ENCODE measurements around the gene NOTCH1.

Gene NOTCH1

GRCh38 chr9:136464241-136464640, 81.6 kb downstream of the NOTCH1 start:
- no peak for DNase-seq (ENCODE audit: low read depth)
- no peak overlapping the region for H3K4me3 ChIP-seq (replicated peaks; ENCODE audit: low read depth, low read length)
- no peak for TF ChIP-seq CTCF (IDR thresholded peaks at IDR 0.05; ENCODE audit: low read length, missing control alignments)

GRCh38 chr9:136463578-136463977, 82.3 kb downstream of the NOTCH1 start:
- TF ChIP-seq CTCF (IDR thresholded peaks at IDR 0.05; ENCODE audit: low read length, missing control alignments), result no peak
- no peak overlapping the region for H3K4me3 ChIP-seq (replicated peaks; ENCODE audit: low read depth, low read length)
- no peak for DNase-seq (ENCODE audit: low read depth)

- TF ChIP-seq CTCF (IDR thresholded peaks at IDR 0.05; ENCODE audit: low read length, missing control alignments), result no peak
- DNase-seq (ENCODE audit: low read depth), result no peak
- no peak overlapping the region for H3K4me3 ChIP-seq (replicated peaks; ENCODE audit: low read depth, low read length)
These were observed 83.2 kb downstream of the NOTCH1 start for GRCh38 chr9:136462664-136463063.

GRCh38 chr9:136460772-136461325, 85.0 kb downstream of the NOTCH1 start:
- TF ChIP-seq CTCF (IDR thresholded peaks at IDR 0.05; ENCODE audit: low read length, missing control alignments), result no peak
- H3K4me3 ChIP-seq (replicated peaks; ENCODE audit: low read depth, low read length), result no peak overlapping the region
- DNase-seq (ENCODE audit: low read depth), result no peak

DNA sequence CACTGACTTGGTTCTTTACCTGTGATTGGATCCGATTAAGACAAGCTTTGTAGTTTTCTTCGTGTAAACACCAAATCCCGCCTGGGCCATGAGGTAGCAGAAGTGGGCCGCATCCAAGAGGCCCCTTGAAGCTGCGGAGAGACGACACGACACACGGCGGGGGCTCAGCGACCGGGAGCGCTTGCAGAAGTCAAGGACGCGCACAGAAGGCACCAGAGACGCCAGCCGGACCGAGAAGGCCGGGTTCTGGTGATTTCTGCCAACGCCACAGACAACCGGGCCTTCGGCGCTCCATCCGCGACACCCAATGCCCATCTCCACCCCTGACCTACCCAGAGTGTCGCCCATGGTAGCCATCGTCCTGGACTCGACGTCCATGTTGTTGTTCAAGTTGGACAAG, 86.4 kb downstream of the NOTCH1 start:
- no peak for TF ChIP-seq CTCF (IDR thresholded peaks at IDR 0.05; ENCODE audit: low read length, missing control alignments)
- no peak overlapping the region for H3K4me3 ChIP-seq (replicated peaks; ENCODE audit: low read depth, low read length)
- no peak for DNase-seq (ENCODE audit: low read depth)

DNA sequence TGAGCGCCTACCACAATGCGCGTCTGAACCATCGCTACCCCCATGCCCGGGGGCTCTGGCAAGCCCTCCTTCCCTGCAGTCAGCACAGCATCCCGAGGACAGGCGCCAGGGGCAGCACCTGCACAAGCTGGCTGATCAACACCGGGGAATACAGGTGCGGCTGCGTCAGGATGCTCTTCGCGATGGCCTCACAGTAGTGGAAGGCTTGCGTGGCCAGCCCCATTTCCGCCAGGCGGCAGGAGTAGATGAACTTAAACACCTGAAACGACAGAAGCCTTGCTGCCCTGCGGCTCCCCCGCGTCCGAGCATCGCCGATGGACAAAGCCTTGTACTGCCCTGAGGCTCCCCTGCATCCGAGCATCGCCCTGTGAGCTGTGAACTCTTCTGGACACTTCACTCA, 88.5 kb downstream of the NOTCH1 start:
- no peak for TF ChIP-seq CTCF (IDR thresholded peaks at IDR 0.05; ENCODE audit: low read length, missing control alignments)
- no peak for DNase-seq (ENCODE audit: low read depth)
- no peak overlapping the region for H3K4me3 ChIP-seq (replicated peaks; ENCODE audit: low read depth, low read length)

DNA sequence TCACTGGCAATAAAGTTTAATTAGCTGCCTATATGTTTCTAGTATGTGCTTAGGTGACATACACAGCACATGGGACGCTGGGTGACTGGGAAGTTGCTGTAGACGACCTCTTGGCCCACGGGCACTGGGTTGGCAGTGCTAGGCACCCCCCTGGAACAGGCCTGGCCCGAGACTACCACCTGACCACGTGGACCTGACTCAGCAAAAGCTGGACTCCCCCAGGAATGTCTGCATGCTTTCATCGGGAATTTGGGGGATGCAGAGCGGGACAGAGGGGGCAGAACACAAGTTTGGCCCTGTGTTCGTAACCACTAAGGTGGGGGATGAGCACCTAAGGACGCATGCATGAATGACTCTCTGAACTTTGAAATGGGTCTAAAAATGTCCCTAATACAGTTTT, 89.6 kb downstream of the NOTCH1 start:
- TF ChIP-seq CTCF (IDR thresholded peaks at IDR 0.05; ENCODE audit: low read length, missing control alignments), result no peak

More for the DNA sequence above, 89.6 kb downstream of the NOTCH1 start:
- no peak for DNase-seq (ENCODE audit: low read depth)
- H3K4me3 ChIP-seq (replicated peaks; ENCODE audit: low read depth, low read length), result no peak overlapping the region
